ENCODE data around the gene PRSS16.
"Not testable (repeated sequence)": the region's sequence is repeated elsewhere in the genome, so short reads cannot be mapped to it uniquely, and the experiment has no call there.

PRSS16 gene

GRCh38 chr6:27247133-27247836, at the start of gene PRSS16:
TSS of gene PRSS16 (plus strand) at chr6:27247701. CDS start at chr6:27247738, 37 bp downstream.
- no peak for DNase-seq

GRCh38 chr6:27205375-27206278, 41.9 kb upstream of the PRSS16 start:
- DNase-seq = no peak

- no peak for DNase-seq
These were observed 40.7 kb upstream of the PRSS16 start for GRCh38 chr6:27206806-27207205.

- DNase-seq = no peak
These were observed 39.5 kb upstream of the PRSS16 start for GRCh38 chr6:27208042-27208441.

GRCh38 chr6:27209196-27209595, 38.3 kb upstream of the PRSS16 start:
- no peak for DNase-seq

- no peak for DNase-seq
These were observed 37.7 kb upstream of the PRSS16 start for GRCh38 chr6:27209659-27210269.

- DNase-seq = not testable (repeated sequence)
These were observed 34.4 kb upstream of the PRSS16 start for GRCh38 chr6:27213091-27213517.

- DNase-seq = no peak
These were observed 33.9 kb upstream of the PRSS16 start for GRCh38 chr6:27213544-27214125.

- no peak for DNase-seq
These were observed 33.3 kb upstream of the PRSS16 start for GRCh38 chr6:27214126-27214601.

GRCh38 chr6:27216874-27217273, 30.6 kb upstream of the PRSS16 start:
- DNase-seq = no peak

- DNase-seq = not testable (repeated sequence)
These were observed 24.5 kb upstream of the PRSS16 start for GRCh38 chr6:27222971-27223370.

- DNase-seq = no peak
These were observed 22.8 kb upstream of the PRSS16 start for GRCh38 chr6:27224729-27225128.

GRCh38 chr6:27228963-27229477, 18.5 kb upstream of the PRSS16 start:
- DNase-seq = no peak

- no peak for DNase-seq
These were observed 16.8 kb upstream of the PRSS16 start for GRCh38 chr6:27230758-27231111.

GRCh38 chr6:27234576-27234975, 12.9 kb upstream of the PRSS16 start:
- DNase-seq = no peak

- DNase-seq = peak; percentile 56
These were observed 10.3 kb upstream of the PRSS16 start for GRCh38 chr6:27237089-27237803.

GRCh38 chr6:27238010-27238983, 9.2 kb upstream of the PRSS16 start:
- DNase-seq = no peak

GRCh38 chr6:27239258-27239657, 8.2 kb upstream of the PRSS16 start:
- no peak for DNase-seq

- no peak for DNase-seq
These were observed 6.1 kb upstream of the PRSS16 start for GRCh38 chr6:27241443-27241842.

- DNase-seq = no peak
These were observed 4.8 kb upstream of the PRSS16 start for GRCh38 chr6:27242589-27243265.

Data from fibroblast of upper back skin (primary cell).